ENCODE measurements around the gene HIGD1A. TPM values are rescaled to one million over a fixed set of nuclear protein-coding genes. Genes with fewer than 3 reads are reported as not detected.

The HIGD1A gene
- total RNA-seq, 2 donors from 2014 or later, result 36.3 to 52.4 TPM

DNA sequence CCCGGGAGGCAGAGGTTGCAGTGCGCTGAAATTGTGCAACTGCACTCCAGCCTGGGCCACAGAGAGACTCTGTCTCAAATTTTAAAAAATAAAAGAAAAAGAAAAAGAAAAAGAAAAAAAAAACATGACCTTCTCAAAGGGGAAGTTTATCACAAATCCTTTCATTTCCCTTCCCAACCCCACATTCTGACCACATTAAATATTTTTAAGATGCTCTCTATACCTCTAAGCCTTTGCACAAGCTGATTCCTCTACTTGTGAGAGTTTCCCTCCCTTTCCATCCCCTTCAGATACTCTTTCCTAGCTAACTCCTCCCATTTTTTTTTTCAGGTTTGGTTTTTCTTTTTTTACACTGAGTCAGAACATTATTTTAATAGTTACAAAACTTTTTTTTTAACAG, 4.0 kb downstream of the HIGD1A start:
- Histone ChIP-seq H3K9me3 (no peaks in the 10 kb centered on the region), H3K27ac (no peak overlapping the region), H3K36me3 (replicated peaks in 1 of 2; ENCODE audit: insufficient read depth in 1 of 2, low read depth in 2 of 2) (no peaks in the 10 kb centered on the region), H3K27me3 (no peaks in the 10 kb centered on the region), H3K4me3 (no peak overlapping the region), H3K4me1 (peaks cover 42% of the 10 kb centered on the region)
- no peak for TF ChIP-seq CTCF (IDR thresholded peaks at IDR 0.05)
- no peak for TF ChIP-seq POLR2A (IDR thresholded peaks at IDR 0.05)
- DNase-seq (no peak), ATAC-seq (no peak)
- WGBS, 2 donors, result 81 to 88% methylated on average over 2 of the region's 2 CpGs
- intact Hi-C loops (cut with DNase I), result no loop called here

- Histone ChIP-seq H3K27ac (no peak overlapping the region), H3K27me3 (no peaks in the 10 kb centered on the region), H3K36me3 (replicated peaks in 1 of 2; ENCODE audit: insufficient read depth in 1 of 2, low read depth in 2 of 2) (no peaks in the 10 kb centered on the region), H3K4me1 (peaks cover 37% of the 10 kb centered on the region), H3K9me3 (no peaks in the 10 kb centered on the region), H3K4me3 (no peak overlapping the region)
- TF ChIP-seq POLR2A (IDR thresholded peaks at IDR 0.05) (no peak), CTCF (IDR thresholded peaks at IDR 0.05) (no peak)
- no peak for DNase-seq
- no peak for ATAC-seq
- WGBS, 2 donors, result 56 to 64% methylated on average over 7 of the region's 7 CpGs
- intact Hi-C loops (cut with DNase I), result no loop called here
Measured at GRCh38 chr3:42799376-42799775, 4.9 kb downstream of the HIGD1A start.

DNA sequence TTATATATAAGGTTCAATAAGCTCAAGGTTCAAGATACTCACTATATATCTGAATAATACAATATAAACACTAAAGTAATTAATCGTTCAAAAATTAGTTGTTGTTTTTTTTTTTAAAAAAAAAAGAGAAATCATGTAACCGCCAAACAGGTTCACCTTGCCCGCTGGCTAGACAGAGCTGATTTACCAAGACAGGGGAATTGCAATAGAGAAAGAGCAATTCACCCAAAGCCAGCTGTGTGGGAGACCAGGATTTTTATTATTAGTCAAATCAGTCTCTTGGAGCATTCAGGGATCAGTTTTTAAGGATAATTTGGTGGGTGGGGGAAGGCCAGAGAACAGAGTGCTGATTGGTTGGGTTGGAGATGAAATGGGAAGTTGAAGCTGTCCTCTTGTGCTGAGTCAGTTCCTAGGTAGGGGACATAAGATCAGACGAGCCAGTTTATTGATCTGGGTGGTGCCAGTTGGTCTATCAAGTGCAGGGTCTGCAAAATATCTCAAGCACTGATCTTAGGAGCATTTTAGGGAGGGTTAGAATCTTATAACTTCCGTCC, 7.9 kb downstream of the HIGD1A start:
- intact Hi-C loops (cut with DNase I), result no loop called here
- DNase-seq (no peak), ATAC-seq (no peak)
- peaks cover 17% of the 10 kb centered on the region for H3K4me1 ChIP-seq
- no peak overlapping the region for H3K4me3 ChIP-seq
- no peak overlapping the region for H3K27ac ChIP-seq
- H3K9me3 ChIP-seq, result no peaks in the 10 kb centered on the region
- no peak for TF ChIP-seq CTCF (IDR thresholded peaks at IDR 0.05)
- no peak for TF ChIP-seq POLR2A (IDR thresholded peaks at IDR 0.05)
- no peaks in the 10 kb centered on the region for H3K27me3 ChIP-seq
- no peaks in the 10 kb centered on the region for H3K36me3 ChIP-seq (replicated peaks in 1 of 2; ENCODE audit: insufficient read depth in 1 of 2, low read depth in 2 of 2)
- 71 to 83% methylated on average over 4 of the region's 5 CpGs for WGBS, 2 donors

DNA sequence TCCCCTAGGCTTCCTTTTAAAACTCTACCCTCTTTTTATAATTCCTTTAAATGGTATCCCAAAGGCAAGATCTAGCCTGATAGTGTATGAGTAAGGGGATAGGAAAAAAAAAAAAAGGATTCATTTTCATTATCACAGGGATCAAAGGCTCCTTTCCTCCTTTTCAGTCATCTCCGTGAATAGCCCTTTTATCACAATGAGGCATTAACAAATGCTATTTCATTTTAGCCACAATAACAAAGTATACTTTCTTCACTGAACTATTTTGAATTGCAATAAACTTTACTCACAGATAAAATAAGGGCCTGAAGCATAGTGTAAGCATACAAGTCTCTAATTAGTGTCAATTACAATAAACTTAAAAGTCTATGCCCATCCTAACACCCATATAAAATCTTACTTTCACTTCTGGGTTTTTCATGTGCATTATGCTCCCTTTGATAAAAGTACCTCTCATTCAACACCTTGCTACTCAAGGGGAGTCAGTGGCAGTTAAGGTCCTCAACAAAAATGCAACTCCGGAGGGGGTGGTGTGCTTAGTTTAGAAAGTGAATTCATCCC, 8.6 kb downstream of the HIGD1A start:
- H3K9me3 ChIP-seq, result no peaks in the 10 kb centered on the region
- WGBS, 2 donors, result 92 to 95% methylated on average over 2 of the region's 2 CpGs
- DNase-seq, result no peak
- H3K4me1 ChIP-seq, result peaks cover 10% of the 10 kb centered on the region
- H3K27me3 ChIP-seq, result no peaks in the 10 kb centered on the region
- intact Hi-C loops (cut with DNase I), result no loop called here
- H3K36me3 ChIP-seq (replicated peaks in 1 of 2; ENCODE audit: insufficient read depth in 1 of 2, low read depth in 2 of 2), result no peaks in the 10 kb centered on the region
- ATAC-seq, result no peak
- no peak overlapping the region for H3K27ac ChIP-seq
- no peak overlapping the region for H3K4me3 ChIP-seq
- TF ChIP-seq POLR2A (IDR thresholded peaks at IDR 0.05), result no peak

- peaks cover 12% of the 10 kb centered on the region for H3K4me1 ChIP-seq
- WGBS, 2 donors, result 66 to 67% methylated on average over 6 of the region's 6 CpGs
- no peak overlapping the region for H3K27ac ChIP-seq
- TF ChIP-seq CTCF (IDR thresholded peaks at IDR 0.05) (no peak), POLR2A (IDR thresholded peaks at IDR 0.05) (no peak)
- H3K4me3 ChIP-seq, result no peak overlapping the region
- H3K27me3 ChIP-seq, result no peaks in the 10 kb centered on the region
- ATAC-seq (no peak), DNase-seq (no peak)
- no peaks in the 10 kb centered on the region for H3K36me3 ChIP-seq (replicated peaks in 1 of 2; ENCODE audit: insufficient read depth in 1 of 2, low read depth in 2 of 2)
- intact Hi-C loops (cut with DNase I), result no loop called here
- H3K9me3 ChIP-seq, result no peaks in the 10 kb centered on the region
Measured at GRCh38 chr3:42790714-42791229, 13.5 kb downstream of the HIGD1A start.
